ENCODE data around the gene USP6NL. TPM values are rescaled to one million over a fixed set of nuclear protein-coding genes. Genes with fewer than 3 reads are reported as not detected.

USP6NL gene
- total RNA-seq, 1 donor from 2014 or later, result 39.9 TPM

GRCh38 chr10:11448545-11449244, 162.8 kb downstream of the USP6NL start:
- TF ChIP-seq EZH2 (IDR thresholded peaks at IDR 0.05), result no peak
- TF ChIP-seq EZH2phosphoT487 (IDR thresholded peaks at IDR 0.05), result no peak
- no peak for TF ChIP-seq CTCF (IDR thresholded peaks at IDR 0.05)
- Histone ChIP-seq H2AFZ (replicated peaks) (no peak overlapping the region), H4K20me1 (ENCODE audit: low read depth) (no peaks in the 10 kb centered on the region), H3F3A (ENCODE audit: low read depth) (no peaks in the 10 kb centered on the region), H3K4me2 (no peak overlapping the region), H3K36me3 (no peaks in the 10 kb centered on the region), H3K27me3 (no peaks in the 10 kb centered on the region), H3K9ac (no peak overlapping the region), H3K27ac (no peak overlapping the region), H3K4me1 (peaks cover 3% of the 10 kb centered on the region), H3K9me3 (ENCODE audit: low read depth) (no peaks in the 10 kb centered on the region), H3K4me3 (no peak overlapping the region), H3K79me2 (ENCODE audit: low read depth) (no peaks in the 10 kb centered on the region)
- Mint-ChIP-seq H3K4me1 (peaks cover 10% of the 10 kb centered on the region), H3K27ac (peak overlapping the region; percentile 23), H3K36me3 (no peaks in the 10 kb centered on the region), H3K27me3 (ENCODE audit: insufficient read depth, low read depth) (peaks cover 15% of the 10 kb centered on the region), H3K4me3 (no peak overlapping the region), H3K9me3 (no peaks in the 10 kb centered on the region)
- DNase-seq (ENCODE audit: low spot score), result no peak

- H3K36me3 ChIP-seq, result no peaks in the 10 kb centered on the region
- H3K79me2 ChIP-seq (ENCODE audit: low read depth), result no peaks in the 10 kb centered on the region
- Mint-ChIP-seq H3K4me1 (peaks cover 10% of the 10 kb centered on the region), H3K27ac (no peak overlapping the region), H3K9me3 (no peaks in the 10 kb centered on the region), H3K4me3 (no peak overlapping the region), H3K27me3 (ENCODE audit: insufficient read depth, low read depth) (peaks cover 16% of the 10 kb centered on the region), H3K36me3 (no peaks in the 10 kb centered on the region)
- H4K20me1 ChIP-seq (ENCODE audit: low read depth), result no peaks in the 10 kb centered on the region
- no peak for DNase-seq (ENCODE audit: low spot score)
- H3F3A ChIP-seq (ENCODE audit: low read depth), result no peaks in the 10 kb centered on the region
- no peak overlapping the region for H3K27ac ChIP-seq
- H3K27me3 ChIP-seq, result no peaks in the 10 kb centered on the region
- no peak overlapping the region for H3K4me2 ChIP-seq
- no peak overlapping the region for H3K4me3 ChIP-seq
- TF ChIP-seq EZH2 (IDR thresholded peaks at IDR 0.05) (no peak), EZH2phosphoT487 (IDR thresholded peaks at IDR 0.05) (no peak)
- H2AFZ ChIP-seq (replicated peaks), result no peak overlapping the region
- H3K9ac ChIP-seq, result no peak overlapping the region
- no peaks in the 10 kb centered on the region for H3K9me3 ChIP-seq (ENCODE audit: low read depth)
- peaks cover 3% of the 10 kb centered on the region for H3K4me1 ChIP-seq
These were observed 163.3 kb downstream of the USP6NL start for GRCh38 chr10:11448190-11448544.

- Histone ChIP-seq H3K4me1 (peaks cover 3% of the 10 kb centered on the region), H3K27ac (no peak overlapping the region), H3K4me2 (no peak overlapping the region), H3K27me3 (no peaks in the 10 kb centered on the region), H3K4me3 (no peak overlapping the region), H3K79me2 (ENCODE audit: low read depth) (no peaks in the 10 kb centered on the region), H3K9me3 (ENCODE audit: low read depth) (no peaks in the 10 kb centered on the region), H4K20me1 (ENCODE audit: low read depth) (no peaks in the 10 kb centered on the region), H3F3A (ENCODE audit: low read depth) (no peaks in the 10 kb centered on the region), H3K9ac (no peak overlapping the region), H3K36me3 (no peaks in the 10 kb centered on the region), H2AFZ (replicated peaks) (no peak overlapping the region)
- DNase-seq (ENCODE audit: low spot score), result no peak
- Mint-ChIP-seq H3K4me1 (peaks cover 10% of the 10 kb centered on the region), H3K36me3 (no peaks in the 10 kb centered on the region), H3K27ac (no peak overlapping the region), H3K27me3 (ENCODE audit: insufficient read depth, low read depth) (peaks cover 16% of the 10 kb centered on the region), H3K9me3 (peaks cover 3% of the 10 kb centered on the region), H3K4me3 (no peak overlapping the region)
- no peak for TF ChIP-seq EZH2phosphoT487 (IDR thresholded peaks at IDR 0.05)
- TF ChIP-seq CTCF (IDR thresholded peaks at IDR 0.05), result no peak
- TF ChIP-seq EZH2 (IDR thresholded peaks at IDR 0.05), result no peak
These were observed 163.9 kb downstream of the USP6NL start for GRCh38 chr10:11447586-11447985.

GRCh38 chr10:11446864-11447263, 164.6 kb downstream of the USP6NL start:
- H3K27me3 Mint-ChIP-seq (ENCODE audit: insufficient read depth, low read depth), result peaks cover 16% of the 10 kb centered on the region
- Histone ChIP-seq H3K36me3 (no peaks in the 10 kb centered on the region), H3K27me3 (no peaks in the 10 kb centered on the region), H3F3A (ENCODE audit: low read depth) (no peaks in the 10 kb centered on the region), H3K27ac (no peak overlapping the region), H3K9me3 (ENCODE audit: low read depth) (no peaks in the 10 kb centered on the region), H3K4me3 (no peak overlapping the region), H3K79me2 (ENCODE audit: low read depth) (no peaks in the 10 kb centered on the region), H4K20me1 (ENCODE audit: low read depth) (no peaks in the 10 kb centered on the region), H3K4me2 (no peak overlapping the region), H3K4me1 (peaks cover 3% of the 10 kb centered on the region), H3K9ac (no peak overlapping the region), H2AFZ (replicated peaks) (no peak overlapping the region)
- H3K36me3 Mint-ChIP-seq, result no peaks in the 10 kb centered on the region
- no peak for TF ChIP-seq CTCF (IDR thresholded peaks at IDR 0.05)
- TF ChIP-seq EZH2 (IDR thresholded peaks at IDR 0.05), result no peak
- TF ChIP-seq EZH2phosphoT487 (IDR thresholded peaks at IDR 0.05), result no peak
- no peak for DNase-seq (ENCODE audit: low spot score)
- H3K27ac Mint-ChIP-seq, result no peak overlapping the region
- H3K4me1 Mint-ChIP-seq, result peaks cover 10% of the 10 kb centered on the region
- no peak overlapping the region for H3K4me3 Mint-ChIP-seq
- H3K9me3 Mint-ChIP-seq, result peaks cover 3% of the 10 kb centered on the region
